Testis (tissue), 2 donors: Measurements from ENCODE around the gene CASP7.

Source experiments
- CTCF ChIP-seq, 3 experiments: fragments of 450-650 bp in 2 of 3; fragments of 200-600 bp in 1 of 3; sonication (generic) in 1 of 3; IDR thresholded peaks; one replicate each; pipeline ENCODE4 v1.5.1; 2016 to 2019; ENCODE audit warnings: antibody characterized with exemption in 3 of 3, mild to moderate bottlenecking in 2 of 3, moderate library complexity in 1 of 3
- POLR2A ChIP-seq: fragments of 450-650 bp; IDR thresholded peaks from one replicate; pipeline ENCODE4 v1.6.1; 2017; ENCODE audit warnings: antibody characterized with exemption, mild to moderate bottlenecking, moderate library complexity

- no peak for TF ChIP-seq CTCF (IDR thresholded peaks at IDR 0.05)
- no peak for TF ChIP-seq POLR2A
Measured at GRCh38 chr10:113690749-113691148, 11.0 kb downstream of the CASP7 start.
